Astrocyte of the cerebellum (primary cell): ENCODE data around the gene IFNK.

Experiments
- DNase-seq: peaks from one replicate; pipeline ENCODE4 v3.0.0-alpha.2; 2011; ENCODE audit warnings: low read depth
- H3K4me3 ChIP-seq: 2 replicates; pipeline ENCODE4 v1.5.1; 2011; ENCODE audit warnings: mild to moderate bottlenecking, low read depth, low read length, moderate library complexity
- CTCF ChIP-seq: IDR thresholded peaks from 2 replicates; pipeline ENCODE4 v1.5.1; 2012; ENCODE audit warnings: low read length, low read depth, moderate library complexity, mild to moderate bottlenecking; ENCODE audit errors: missing control alignments
- in situ Hi-C: cut with HindIII; loops from 2 replicates; pipeline ENCODE4 v1.10.0; 2017; ENCODE audit warnings: low sequenced_read_pairs

IFNK gene

GRCh38 chr9:27506981-27507380 lies 17.1 kb upstream of the IFNK start:
- DNase-seq: no peak
- no peak overlapping the region for H3K4me3 ChIP-seq
- TF ChIP-seq CTCF: no peak
- in situ Hi-C loops: no loop called here

- in situ Hi-C loops: no loop called here
- no peak for DNase-seq
- no peak for TF ChIP-seq CTCF
- H3K4me3 ChIP-seq: no peak overlapping the region
These were observed 13.3 kb upstream of the IFNK start for GRCh38 chr9:27510780-27511179.

- in situ Hi-C loops: no loop called here
- TF ChIP-seq CTCF: no peak
- no peak overlapping the region for H3K4me3 ChIP-seq
These were observed 12.3 kb upstream of the IFNK start for GRCh38 chr9:27511771-27512170.

GRCh38 chr9:27514551-27514950 lies 9.5 kb upstream of the IFNK start:
- no peak overlapping the region for H3K4me3 ChIP-seq
- DNase-seq: no peak
- in situ Hi-C loops: no loop called here
- TF ChIP-seq CTCF: no peak

More at GRCh38 chr9:27511771-27512170, 12.3 kb upstream of the IFNK start:
- DNase-seq: no peak

GRCh38 chr9:27518006-27518405 lies 6.1 kb upstream of the IFNK start:
- TF ChIP-seq CTCF: no peak
- no peak for DNase-seq
- no peak overlapping the region for H3K4me3 ChIP-seq
- in situ Hi-C loops: no loop called here

GRCh38 chr9:27518809-27519208 lies 5.3 kb upstream of the IFNK start:
- TF ChIP-seq CTCF: no peak
- in situ Hi-C loops: no loop called here
- no peak overlapping the region for H3K4me3 ChIP-seq
- no peak for DNase-seq
